Measurements from ENCODE around the gene KIF21A.

The KIF21A gene

DNA sequence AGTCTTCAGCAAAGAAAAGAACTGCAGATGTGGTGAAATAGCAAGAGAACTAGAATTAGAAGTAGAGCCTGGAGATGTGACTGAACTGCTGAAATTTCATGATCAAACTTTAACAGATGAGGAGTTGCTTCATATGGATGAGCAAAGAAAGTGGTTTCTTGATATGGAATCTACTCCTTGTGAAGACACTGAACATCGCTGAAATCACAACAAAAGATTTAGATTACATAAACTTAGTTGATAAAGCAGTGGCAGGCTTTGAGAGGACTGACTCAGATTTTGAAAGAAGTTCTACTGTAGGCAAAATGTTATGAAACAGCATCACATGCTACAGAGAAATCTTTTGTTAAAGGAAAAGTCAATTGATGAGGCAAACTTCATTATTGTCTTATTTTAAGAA lies 175.0 kb downstream of the KIF21A start:
- no peak overlapping the region for H3K4me3 ChIP-seq (ENCODE audit: low read length)
- TF ChIP-seq, protein P1, sequence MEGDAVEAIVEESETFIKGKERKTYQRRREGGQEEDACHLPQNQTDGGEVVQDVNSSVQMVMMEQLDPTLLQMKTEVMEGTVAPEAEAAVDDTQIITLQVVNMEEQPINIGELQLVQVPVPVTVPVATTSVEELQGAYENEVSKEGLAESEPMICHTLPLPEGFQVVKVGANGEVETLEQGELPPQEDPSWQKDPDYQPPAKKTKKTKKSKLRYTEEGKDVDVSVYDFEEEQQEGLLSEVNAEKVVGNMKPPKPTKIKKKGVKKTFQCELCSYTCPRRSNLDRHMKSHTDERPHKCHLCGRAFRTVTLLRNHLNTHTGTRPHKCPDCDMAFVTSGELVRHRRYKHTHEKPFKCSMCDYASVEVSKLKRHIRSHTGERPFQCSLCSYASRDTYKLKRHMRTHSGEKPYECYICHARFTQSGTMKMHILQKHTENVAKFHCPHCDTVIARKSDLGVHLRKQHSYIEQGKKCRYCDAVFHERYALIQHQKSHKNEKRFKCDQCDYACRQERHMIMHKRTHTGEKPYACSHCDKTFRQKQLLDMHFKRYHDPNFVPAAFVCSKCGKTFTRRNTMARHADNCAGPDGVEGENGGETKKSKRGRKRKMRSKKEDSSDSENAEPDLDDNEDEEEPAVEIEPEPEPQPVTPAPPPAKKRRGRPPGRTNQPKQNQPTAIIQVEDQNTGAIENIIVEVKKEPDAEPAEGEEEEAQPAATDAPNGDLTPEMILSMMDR (conservative IDR thresholded peaks at IDR 0.05; ENCODE audit: low read depth, low read length) = no peak
- DNase-seq (ENCODE audit: low read depth) = no peak

DNA sequence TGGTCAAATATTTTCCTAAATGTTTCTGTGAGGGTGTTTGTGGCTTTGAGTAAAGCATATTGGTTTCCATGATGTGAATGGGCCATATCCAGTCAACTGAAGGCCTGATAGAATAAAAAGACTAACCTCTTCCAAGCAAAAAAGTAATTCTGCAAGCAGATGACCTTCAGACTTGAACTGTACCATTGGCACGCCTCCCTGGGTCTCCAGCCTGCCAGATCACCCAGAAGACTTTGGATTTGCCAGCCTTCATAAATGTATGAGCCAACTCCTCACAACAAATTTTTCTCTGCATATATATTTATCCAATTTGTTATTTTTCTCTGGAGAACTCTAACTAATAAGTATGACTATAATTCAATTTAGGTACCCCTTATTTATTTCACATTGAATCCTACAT lies 190.3 kb downstream of the KIF21A start:
- no peak for DNase-seq (ENCODE audit: low read depth)
- TF ChIP-seq, protein P1 (conservative IDR thresholded peaks at IDR 0.05; ENCODE audit: low read depth, low read length) = no peak
- H3K4me3 ChIP-seq (ENCODE audit: low read length) = no peak overlapping the region

Data from retinal pigment epithelial cell (primary cell).